ENCODE measurements around the gene EPS15.

EPS15 gene

DNA sequence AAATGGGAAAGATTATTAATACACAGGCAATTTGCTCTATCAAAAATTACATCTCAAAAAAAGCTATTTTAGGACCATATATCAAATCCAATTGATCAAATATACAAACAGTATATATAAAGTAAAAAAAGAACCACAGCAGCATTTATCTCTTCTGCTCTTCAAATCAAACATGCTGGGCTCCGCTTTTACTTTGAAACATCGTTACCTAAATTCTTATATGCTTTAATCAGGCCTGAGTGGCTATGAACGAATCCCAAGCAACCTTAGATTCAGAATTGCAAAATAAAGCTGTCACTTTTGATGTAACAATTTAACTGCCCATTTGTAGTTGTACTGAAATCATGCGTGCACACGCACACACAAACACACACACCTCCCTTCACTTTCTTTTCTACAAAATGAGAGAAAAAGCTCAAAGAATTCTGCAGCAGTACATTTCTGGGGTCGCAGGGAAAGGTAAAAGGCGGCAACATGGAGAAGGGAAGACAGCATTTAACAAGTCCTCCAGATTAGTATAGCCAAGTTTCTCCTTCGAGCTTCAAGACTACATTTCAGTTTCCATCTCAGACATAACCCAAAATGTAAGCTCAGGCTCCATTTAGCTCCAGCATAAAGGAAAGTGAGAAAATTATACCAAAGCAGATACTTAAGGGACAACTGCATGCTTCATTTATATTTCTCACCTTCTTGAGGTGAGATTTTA is 96.5 kb downstream of the EPS15 start:
- H3K4me3 ChIP-seq (ENCODE audit: low read depth, low read length), result no peak overlapping the region

DNA sequence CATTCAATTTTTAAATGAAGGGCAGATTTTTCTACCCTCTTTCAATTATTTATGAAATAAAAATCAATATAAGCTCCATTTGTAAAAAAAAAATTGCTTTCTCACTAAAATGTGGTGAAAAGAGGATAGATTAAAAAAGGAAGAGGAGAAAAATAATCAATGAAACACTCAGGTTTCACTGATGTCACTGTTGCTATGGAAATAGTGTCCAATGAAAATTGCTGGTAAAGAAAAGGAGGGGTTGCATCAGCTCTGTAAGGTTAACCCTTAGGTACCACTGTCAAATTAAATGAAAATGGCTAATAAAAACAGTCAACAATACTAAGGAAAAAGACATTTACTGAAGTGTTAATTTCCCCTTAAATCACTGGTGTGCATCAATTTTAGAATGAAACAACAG is 97.1 kb downstream of the EPS15 start:
- H3K4me3 ChIP-seq (ENCODE audit: low read depth, low read length), result peak overlapping the region; percentile 43
- TF ChIP-seq, protein P1, sequence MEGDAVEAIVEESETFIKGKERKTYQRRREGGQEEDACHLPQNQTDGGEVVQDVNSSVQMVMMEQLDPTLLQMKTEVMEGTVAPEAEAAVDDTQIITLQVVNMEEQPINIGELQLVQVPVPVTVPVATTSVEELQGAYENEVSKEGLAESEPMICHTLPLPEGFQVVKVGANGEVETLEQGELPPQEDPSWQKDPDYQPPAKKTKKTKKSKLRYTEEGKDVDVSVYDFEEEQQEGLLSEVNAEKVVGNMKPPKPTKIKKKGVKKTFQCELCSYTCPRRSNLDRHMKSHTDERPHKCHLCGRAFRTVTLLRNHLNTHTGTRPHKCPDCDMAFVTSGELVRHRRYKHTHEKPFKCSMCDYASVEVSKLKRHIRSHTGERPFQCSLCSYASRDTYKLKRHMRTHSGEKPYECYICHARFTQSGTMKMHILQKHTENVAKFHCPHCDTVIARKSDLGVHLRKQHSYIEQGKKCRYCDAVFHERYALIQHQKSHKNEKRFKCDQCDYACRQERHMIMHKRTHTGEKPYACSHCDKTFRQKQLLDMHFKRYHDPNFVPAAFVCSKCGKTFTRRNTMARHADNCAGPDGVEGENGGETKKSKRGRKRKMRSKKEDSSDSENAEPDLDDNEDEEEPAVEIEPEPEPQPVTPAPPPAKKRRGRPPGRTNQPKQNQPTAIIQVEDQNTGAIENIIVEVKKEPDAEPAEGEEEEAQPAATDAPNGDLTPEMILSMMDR (IDR thresholded peaks at IDR 0.05; ENCODE audit: low read depth, low read length), result no peak

More for the DNA sequence above, 96.5 kb downstream of the EPS15 start:
- TF ChIP-seq, protein P1 (IDR thresholded peaks at IDR 0.05; ENCODE audit: low read depth, low read length), result no peak

DNA sequence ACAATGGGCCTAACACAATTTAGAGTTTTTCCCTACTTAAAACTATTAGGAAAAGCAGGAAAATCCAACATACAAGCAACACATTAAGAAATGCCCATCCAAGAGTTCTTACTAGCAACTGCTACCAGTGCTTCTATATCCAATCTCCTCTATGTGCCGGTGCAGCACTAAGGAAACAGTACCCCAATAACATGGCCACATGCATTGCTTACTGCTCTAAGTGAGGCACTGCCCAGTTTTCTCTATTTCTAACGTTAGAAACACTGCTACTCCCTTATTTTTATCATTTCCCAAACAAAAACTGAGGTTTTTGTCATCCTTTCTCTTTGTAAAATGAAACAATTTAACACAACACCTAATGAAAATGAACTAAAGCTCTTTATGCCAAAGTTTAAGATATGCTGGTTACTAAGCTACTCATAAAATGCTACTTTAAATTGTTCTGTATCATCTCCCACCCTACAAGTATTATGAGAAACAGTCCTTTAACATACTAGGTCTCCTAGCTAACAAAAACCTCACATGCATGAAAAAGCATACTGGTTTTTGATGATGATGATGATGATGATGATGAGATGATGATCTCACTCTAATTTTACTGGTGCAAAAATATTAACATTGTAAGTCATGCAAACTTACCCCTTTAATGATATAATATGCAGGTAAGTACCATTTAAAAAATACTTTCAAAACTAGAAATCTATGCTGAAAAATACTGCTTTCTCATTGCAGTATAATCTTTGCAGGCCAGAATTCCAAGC is 98.0 kb downstream of the EPS15 start:
- peak overlapping the region; percentile 43 for H3K4me3 ChIP-seq (ENCODE audit: low read depth, low read length)
- TF ChIP-seq, protein P1 (IDR thresholded peaks at IDR 0.05; ENCODE audit: low read depth, low read length), result no peak

DNA sequence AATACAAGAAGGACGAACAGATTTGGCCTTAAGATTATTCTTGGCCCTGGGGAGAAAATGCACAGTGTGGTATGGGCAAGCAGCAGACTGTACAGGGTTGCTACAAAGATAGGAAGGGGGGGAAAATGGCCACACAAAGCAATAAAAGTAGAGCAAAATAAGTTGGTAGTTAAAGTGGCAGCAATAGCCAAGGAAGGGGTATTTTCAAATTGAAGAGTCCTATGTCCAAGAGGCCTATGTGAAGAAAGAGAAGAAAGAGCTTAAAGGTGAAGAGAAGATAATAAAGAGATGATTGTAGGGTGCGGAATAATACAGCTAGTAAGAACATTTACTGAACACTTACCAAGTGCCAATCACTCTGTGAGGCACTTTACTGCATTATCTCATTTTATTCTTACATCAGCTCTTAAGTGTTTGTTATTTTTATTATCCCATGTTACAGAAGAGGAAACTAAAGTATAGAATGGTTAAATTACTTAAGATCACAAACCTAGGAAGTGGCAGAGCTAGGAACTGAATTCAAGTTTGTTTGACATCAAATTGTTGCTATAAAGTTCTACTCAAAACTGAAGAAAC is 100.6 kb downstream of the EPS15 start:
- H3K4me3 ChIP-seq (ENCODE audit: low read depth, low read length), result no peak overlapping the region

DNA sequence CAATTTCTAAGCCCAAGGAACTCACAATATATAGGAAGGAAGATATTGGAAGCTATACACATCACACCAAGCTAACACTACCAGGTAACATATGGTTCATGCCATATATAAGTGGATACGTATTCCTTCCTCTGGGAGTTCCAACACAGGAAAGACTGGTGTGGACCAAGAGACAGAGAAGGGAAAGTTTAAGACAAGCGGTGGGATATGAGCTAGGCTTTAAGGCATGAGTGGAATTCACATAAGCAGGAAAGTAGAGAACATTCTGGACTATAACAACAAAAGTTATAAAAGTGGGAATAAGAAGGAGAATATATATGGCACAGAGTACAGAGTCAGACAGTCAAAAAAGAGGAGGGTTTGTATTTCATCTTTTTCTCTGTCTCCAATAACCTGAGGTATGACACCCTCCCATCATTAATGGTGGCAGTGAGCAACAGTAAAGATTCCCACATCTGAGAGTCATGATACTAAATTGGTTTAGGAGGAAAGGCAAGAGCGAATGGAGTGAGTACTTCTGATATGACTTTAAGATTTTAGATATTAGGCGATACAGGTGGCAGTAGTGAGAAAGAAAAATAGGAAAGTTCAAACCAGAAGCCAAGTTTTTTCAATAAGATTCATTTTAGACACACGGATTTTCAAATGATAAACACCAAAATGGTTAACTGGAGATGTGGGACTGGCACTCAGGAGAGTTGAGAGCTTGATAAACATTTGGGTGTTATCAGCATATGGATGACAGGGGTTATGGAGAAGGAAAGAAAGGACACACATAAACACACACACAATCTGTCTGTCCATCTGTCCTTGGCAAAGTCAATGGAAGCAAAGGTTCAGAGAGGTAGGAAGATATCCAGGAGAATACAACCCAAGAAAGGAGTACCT is 101.3 kb downstream of the EPS15 start:
- TF ChIP-seq, protein P1 (IDR thresholded peaks at IDR 0.05; ENCODE audit: low read depth, low read length), result no peak
- H3K4me3 ChIP-seq (ENCODE audit: low read depth, low read length), result no peak overlapping the region

More for the DNA sequence above, 100.6 kb downstream of the EPS15 start:
- TF ChIP-seq, protein P1 (IDR thresholded peaks at IDR 0.05; ENCODE audit: low read depth, low read length), result no peak

DNA sequence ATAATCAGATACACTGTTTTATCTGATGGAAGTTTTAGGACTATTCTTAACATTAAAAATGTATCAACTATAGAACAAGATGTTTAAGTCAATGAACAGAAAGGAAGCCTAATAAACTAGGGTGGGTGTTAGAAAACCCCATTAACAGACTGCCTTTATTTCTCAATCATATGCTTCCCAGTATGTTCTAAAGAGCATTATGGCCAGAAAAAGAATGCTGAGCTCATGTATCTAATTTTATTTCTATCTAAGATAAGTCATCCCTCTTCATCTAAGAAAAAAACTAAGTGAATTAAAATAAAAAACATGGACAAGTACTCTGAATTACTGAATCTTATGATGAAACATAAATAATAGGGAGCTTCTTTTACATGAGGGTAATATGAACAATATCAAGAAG is 102.2 kb downstream of the EPS15 start:
- TF ChIP-seq, protein P1 (IDR thresholded peaks at IDR 0.05; ENCODE audit: low read depth, low read length), result no peak
- H3K4me3 ChIP-seq (ENCODE audit: low read depth, low read length), result no peak overlapping the region
